NB4 (cell line): ENCODE data around the gene VWA2.

Experiments used
- DNase-seq: peaks from one replicate; pipeline ENCODE4 v3.0.0; 2010; ENCODE audit warnings: low read depth
- H3K4me3 ChIP-seq: one replicate; pipeline ENCODE4 v1.5.1; 2011; ENCODE audit warnings: mild to moderate bottlenecking, low read depth, low read length, moderate library complexity
- MYC ChIP-seq: IDR thresholded peaks from 2 replicates; pipeline ENCODE4 v1.6.1; 2011; ENCODE audit warnings: low read depth, low read length
- POLR2A ChIP-seq: IDR thresholded peaks from 2 replicates; pipeline ENCODE4 v1.6.1; 2011; ENCODE audit warnings: mild to moderate bottlenecking; ENCODE audit not compliant: insufficient read length; ENCODE audit errors: extremely low read depth
- TF ChIP-seq, protein P1 (sequence below): IDR thresholded peaks from 2 replicates; pipeline ENCODE4 v1.6.1; 2011; ENCODE audit warnings: low read depth, low read length
- TF ChIP-seq, protein P2 (sequence below): IDR thresholded peaks from one replicate; pipeline ENCODE4 v1.5.1; 2012; ENCODE audit warnings: low read depth, low read length

VWA2 gene

DNA sequence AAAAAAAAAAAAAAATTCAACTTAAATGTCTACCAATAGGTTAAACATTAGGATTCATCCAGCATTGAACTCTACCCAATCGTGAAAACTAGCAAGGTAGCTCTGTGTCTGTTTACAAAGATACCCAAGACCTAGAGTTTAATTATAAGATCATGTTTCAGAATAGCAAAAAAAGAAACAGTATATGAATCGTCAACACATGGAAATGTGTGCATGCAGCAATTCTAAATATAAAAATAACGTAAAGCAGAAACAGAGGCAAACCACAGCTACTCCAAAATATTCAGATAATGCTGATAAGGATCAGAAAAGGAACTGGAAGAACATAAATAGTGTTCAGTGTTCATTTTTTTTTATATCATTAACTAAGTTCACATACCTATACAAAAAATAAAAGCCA, 96.6 kb downstream of the VWA2 start:
- no peak overlapping the region for H3K4me3 ChIP-seq
- no peak for DNase-seq
- no peak for TF ChIP-seq POLR2A
- no peak for TF ChIP-seq MYC
- TF ChIP-seq, protein P1, sequence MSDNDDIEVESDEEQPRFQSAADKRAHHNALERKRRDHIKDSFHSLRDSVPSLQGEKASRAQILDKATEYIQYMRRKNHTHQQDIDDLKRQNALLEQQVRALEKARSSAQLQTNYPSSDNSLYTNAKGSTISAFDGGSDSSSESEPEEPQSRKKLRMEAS: no peak
- TF ChIP-seq, protein P2, sequence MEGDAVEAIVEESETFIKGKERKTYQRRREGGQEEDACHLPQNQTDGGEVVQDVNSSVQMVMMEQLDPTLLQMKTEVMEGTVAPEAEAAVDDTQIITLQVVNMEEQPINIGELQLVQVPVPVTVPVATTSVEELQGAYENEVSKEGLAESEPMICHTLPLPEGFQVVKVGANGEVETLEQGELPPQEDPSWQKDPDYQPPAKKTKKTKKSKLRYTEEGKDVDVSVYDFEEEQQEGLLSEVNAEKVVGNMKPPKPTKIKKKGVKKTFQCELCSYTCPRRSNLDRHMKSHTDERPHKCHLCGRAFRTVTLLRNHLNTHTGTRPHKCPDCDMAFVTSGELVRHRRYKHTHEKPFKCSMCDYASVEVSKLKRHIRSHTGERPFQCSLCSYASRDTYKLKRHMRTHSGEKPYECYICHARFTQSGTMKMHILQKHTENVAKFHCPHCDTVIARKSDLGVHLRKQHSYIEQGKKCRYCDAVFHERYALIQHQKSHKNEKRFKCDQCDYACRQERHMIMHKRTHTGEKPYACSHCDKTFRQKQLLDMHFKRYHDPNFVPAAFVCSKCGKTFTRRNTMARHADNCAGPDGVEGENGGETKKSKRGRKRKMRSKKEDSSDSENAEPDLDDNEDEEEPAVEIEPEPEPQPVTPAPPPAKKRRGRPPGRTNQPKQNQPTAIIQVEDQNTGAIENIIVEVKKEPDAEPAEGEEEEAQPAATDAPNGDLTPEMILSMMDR: no peak

DNA sequence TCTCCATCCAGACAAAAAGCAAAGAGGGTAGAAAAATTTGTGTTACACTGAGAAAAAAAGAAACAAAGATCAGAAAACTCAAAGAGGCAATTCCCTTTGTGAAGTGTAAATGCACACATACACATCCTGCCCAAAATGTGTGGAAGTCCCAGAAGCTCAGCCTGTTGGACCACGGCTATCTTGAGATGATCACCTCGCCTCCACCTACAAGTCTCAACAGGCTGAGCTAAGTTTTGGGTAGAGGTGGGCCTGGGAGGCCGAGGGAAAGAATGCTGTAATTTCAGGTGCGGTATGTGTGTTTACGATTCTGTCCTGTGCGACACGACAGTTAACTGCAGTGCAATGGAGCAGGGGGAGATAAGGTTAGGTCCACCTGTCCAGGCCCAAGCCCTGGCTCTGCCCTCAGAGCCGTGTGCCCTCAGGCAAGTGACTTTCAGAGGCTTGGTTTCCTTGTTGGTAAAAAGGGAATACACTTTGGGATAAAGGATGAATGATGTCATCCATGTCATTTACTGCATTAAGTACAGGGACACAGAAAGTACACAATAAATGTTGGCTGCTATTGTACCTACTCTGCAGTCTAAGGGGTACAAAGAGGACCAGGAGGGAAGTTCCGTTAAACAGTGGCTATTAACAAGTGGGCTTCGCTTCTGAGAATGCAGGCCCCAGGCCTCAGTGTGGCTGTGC, 97.9 kb downstream of the VWA2 start:
- TF ChIP-seq MYC: no peak
- no peak for TF ChIP-seq POLR2A
- TF ChIP-seq, protein P1: no peak
- TF ChIP-seq, protein P2: no peak
- DNase-seq: no peak
- no peak overlapping the region for H3K4me3 ChIP-seq

DNA sequence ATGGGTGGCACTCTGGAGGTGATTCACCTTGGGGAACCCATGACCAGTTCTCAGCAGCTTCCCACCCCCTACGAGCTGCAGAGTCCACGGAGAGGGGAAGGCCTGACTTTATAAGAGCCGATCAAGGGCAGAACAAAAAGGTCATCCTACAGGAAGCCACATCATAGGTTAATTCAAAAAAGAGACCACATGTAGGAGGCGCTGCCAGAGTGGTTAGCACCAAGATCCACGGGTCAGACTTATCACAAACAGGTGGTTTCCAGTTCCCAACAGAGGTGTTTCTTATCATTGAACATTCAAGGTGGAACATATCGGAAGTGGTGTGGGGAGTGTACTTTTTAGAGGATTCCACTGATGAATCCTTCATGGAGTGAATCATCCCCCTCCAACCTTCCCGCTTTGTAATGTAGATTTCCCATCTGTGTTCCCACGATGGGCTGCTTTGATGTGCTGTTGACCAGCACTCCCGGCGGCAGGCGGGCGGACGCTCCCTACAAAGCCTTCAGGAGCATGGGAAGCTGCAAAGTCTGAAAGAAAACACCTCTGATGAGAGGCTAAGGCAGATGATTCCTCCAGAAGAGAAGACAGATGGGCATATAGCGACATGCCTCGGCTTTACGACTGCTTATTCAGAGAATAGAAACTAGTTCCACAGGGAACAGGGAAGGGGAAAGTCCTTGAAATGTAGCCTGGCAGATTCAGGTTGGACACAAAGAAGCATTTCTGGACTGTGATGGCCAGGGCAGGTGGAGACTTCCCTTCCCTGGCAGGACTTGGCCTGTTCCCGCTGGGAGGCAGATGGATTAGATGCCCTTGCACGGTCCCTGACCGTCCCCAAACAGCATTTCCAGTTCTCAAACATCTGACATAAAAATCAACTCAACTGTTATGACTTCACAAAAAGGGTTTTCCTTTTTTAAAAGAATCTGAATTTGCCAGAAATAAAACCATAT, 98.7 kb downstream of the VWA2 start:
- DNase-seq: no peak
- TF ChIP-seq, protein P2: no peak
- no peak overlapping the region for H3K4me3 ChIP-seq

DNA sequence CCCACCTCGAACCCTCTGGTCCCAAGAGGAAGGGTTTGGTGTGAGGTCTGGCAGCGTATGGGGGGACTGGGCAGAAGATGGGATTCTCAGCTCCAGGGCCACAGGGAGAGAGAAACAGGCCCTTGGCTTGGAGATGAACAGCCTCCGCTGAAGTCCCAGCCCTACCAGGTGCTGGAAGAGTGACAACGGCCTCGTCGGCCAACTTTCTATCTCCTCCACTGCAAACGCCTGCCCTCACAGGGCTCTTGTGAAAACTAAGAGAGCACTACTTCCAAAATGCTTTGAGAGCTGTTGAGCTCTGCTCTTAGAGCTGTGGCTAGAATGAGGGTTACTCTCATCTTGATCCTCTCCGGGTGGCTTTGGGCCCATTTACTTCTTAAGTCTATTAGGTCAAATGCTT, 101.8 kb downstream of the VWA2 start:
- H3K4me3 ChIP-seq: no peak overlapping the region
- no peak for DNase-seq
- TF ChIP-seq MYC: no peak
- TF ChIP-seq, protein P2: no peak
- no peak for TF ChIP-seq POLR2A
- TF ChIP-seq, protein P1: no peak
